ENCODE measurements around the gene IQSEC2. TPM values are rescaled to one million over a fixed set of nuclear protein-coding genes. Genes with fewer than 3 reads are reported as not detected.

IQSEC2 gene
- total and polyA plus RNA-seq, 5 donors from 2014 or later = 0.15 to 0.42 (median 0.35) TPM; not detected in 1

- H3K27me3 Mint-ChIP-seq = no peaks in the 10 kb centered on the region
- peaks cover 14% of the 10 kb centered on the region for H3K4me1 ChIP-seq (ENCODE audit: control insufficient read depth, insufficient read depth, low read length, poor library complexity, severe bottlenecking)
- H3K36me3 ChIP-seq (ENCODE audit: control insufficient read depth, insufficient read depth, low read length) = no peaks in the 10 kb centered on the region
- DNase-seq (no peak), ATAC-seq (ENCODE audit: low read depth in 2 of 2) (no peak)
- no peak overlapping the region for H3K4me3 Mint-ChIP-seq
- H3K27ac ChIP-seq (ENCODE audit: insufficient read depth, low read length, poor library complexity, severe bottlenecking) = no peak overlapping the region
- no peaks in the 10 kb centered on the region for H3K36me3 Mint-ChIP-seq
- H3K27me3 ChIP-seq (ENCODE audit: control insufficient read depth, insufficient read depth, low read length) = no peaks in the 10 kb centered on the region
- no peaks in the 10 kb centered on the region for H3K9me3 ChIP-seq (ENCODE audit: control insufficient read depth in 2 of 2, low read length in 2 of 2)
- H3K9me3 Mint-ChIP-seq = no peaks in the 10 kb centered on the region
- peak overlapping the region in 1 of 3 donors; percentile 20 for H3K27ac Mint-ChIP-seq
- no peak overlapping the region for H3K4me3 ChIP-seq (ENCODE audit: low read depth, low read length)
- H3K4me1 Mint-ChIP-seq = peaks cover 0 to 40% (median 9%) of the 10 kb centered on the region in 4 donors
Observed at GRCh38 chrX:53285591-53285990, 4.2 kb upstream of the IQSEC2 start.

- Histone ChIP-seq H3K27me3 (ENCODE audit: control insufficient read depth, insufficient read depth, low read length) (no peaks in the 10 kb centered on the region), H3K4me1 (ENCODE audit: control insufficient read depth, insufficient read depth, low read length, poor library complexity, severe bottlenecking) (peaks cover 14% of the 10 kb centered on the region), H3K36me3 (ENCODE audit: control insufficient read depth, insufficient read depth, low read length) (no peaks in the 10 kb centered on the region), H3K27ac (ENCODE audit: insufficient read depth, low read length, poor library complexity, severe bottlenecking) (no peak overlapping the region), H3K9me3 (ENCODE audit: control insufficient read depth in 2 of 2, low read length in 2 of 2) (no peaks in the 10 kb centered on the region), H3K4me3 (ENCODE audit: low read depth, low read length) (no peak overlapping the region)
- H3K4me3 Mint-ChIP-seq = no peak overlapping the region
- H3K4me1 Mint-ChIP-seq = peaks cover 0 to 47% (median 10%) of the 10 kb centered on the region in 4 donors
- H3K9me3 Mint-ChIP-seq = no peaks in the 10 kb centered on the region
- no peaks in the 10 kb centered on the region for H3K27me3 Mint-ChIP-seq
- DNase-seq (peak; percentile 9 to 48 (median 46)), ATAC-seq (ENCODE audit: low read depth in 2 of 2) (peak in 1 of 2 donors; percentile 50)
- H3K36me3 Mint-ChIP-seq = no peaks in the 10 kb centered on the region
- H3K27ac Mint-ChIP-seq = peak overlapping the region in 2 of 3 donors; percentile 25 to 75
Observed at GRCh38 chrX:53284684-53285447, 3.5 kb upstream of the IQSEC2 start.

- Histone ChIP-seq H3K4me1 (ENCODE audit: control insufficient read depth, insufficient read depth, low read length, poor library complexity, severe bottlenecking) (peaks cover 13% of the 10 kb centered on the region), H3K36me3 (ENCODE audit: control insufficient read depth, insufficient read depth, low read length) (no peaks in the 10 kb centered on the region), H3K9me3 (ENCODE audit: control insufficient read depth in 2 of 2, low read length in 2 of 2) (no peaks in the 10 kb centered on the region), H3K4me3 (ENCODE audit: low read depth, low read length) (no peak overlapping the region), H3K27me3 (ENCODE audit: control insufficient read depth, insufficient read depth, low read length) (no peaks in the 10 kb centered on the region), H3K27ac (ENCODE audit: insufficient read depth, low read length, poor library complexity, severe bottlenecking) (no peak overlapping the region)
- H3K36me3 Mint-ChIP-seq = no peaks in the 10 kb centered on the region
- H3K27me3 Mint-ChIP-seq = no peaks in the 10 kb centered on the region
- no peaks in the 10 kb centered on the region for H3K9me3 Mint-ChIP-seq
- peaks cover 0 to 38% (median 9%) of the 10 kb centered on the region in 4 donors for H3K4me1 Mint-ChIP-seq
- ATAC-seq (ENCODE audit: low read depth in 2 of 2) (no peak), DNase-seq (no peak)
- H3K27ac Mint-ChIP-seq = peak overlapping the region in 1 of 3 donors; percentile 67
- H3K4me3 Mint-ChIP-seq = no peak overlapping the region
Observed at GRCh38 chrX:53283567-53283966, 2.2 kb upstream of the IQSEC2 start.

- peaks cover 0 to 33% (median 5%) of the 10 kb centered on the region in 4 donors for H3K4me1 Mint-ChIP-seq
- no peaks in the 10 kb centered on the region for H3K9me3 Mint-ChIP-seq
- peaks cover 9% of the 10 kb centered on the region for H3K4me1 ChIP-seq (ENCODE audit: control insufficient read depth, insufficient read depth, low read length, poor library complexity, severe bottlenecking)
- no peak overlapping the region for H3K4me3 ChIP-seq (ENCODE audit: low read depth, low read length)
- H3K4me3 Mint-ChIP-seq = no peak overlapping the region
- no peak overlapping the region for H3K27ac Mint-ChIP-seq
- no peaks in the 10 kb centered on the region for H3K9me3 ChIP-seq (ENCODE audit: control insufficient read depth in 2 of 2, low read length in 2 of 2)
- H3K36me3 ChIP-seq (ENCODE audit: control insufficient read depth, insufficient read depth, low read length) = no peaks in the 10 kb centered on the region
- no peaks in the 10 kb centered on the region for H3K36me3 Mint-ChIP-seq
- no peaks in the 10 kb centered on the region for H3K27me3 ChIP-seq (ENCODE audit: control insufficient read depth, insufficient read depth, low read length)
- H3K27ac ChIP-seq (ENCODE audit: insufficient read depth, low read length, poor library complexity, severe bottlenecking) = no peak overlapping the region
- H3K27me3 Mint-ChIP-seq = no peaks in the 10 kb centered on the region
- ATAC-seq (ENCODE audit: low read depth in 2 of 2) (no peak), DNase-seq (no peak)
Observed at GRCh38 chrX:53283099-53283498, 1.7 kb upstream of the IQSEC2 start.

DNA sequence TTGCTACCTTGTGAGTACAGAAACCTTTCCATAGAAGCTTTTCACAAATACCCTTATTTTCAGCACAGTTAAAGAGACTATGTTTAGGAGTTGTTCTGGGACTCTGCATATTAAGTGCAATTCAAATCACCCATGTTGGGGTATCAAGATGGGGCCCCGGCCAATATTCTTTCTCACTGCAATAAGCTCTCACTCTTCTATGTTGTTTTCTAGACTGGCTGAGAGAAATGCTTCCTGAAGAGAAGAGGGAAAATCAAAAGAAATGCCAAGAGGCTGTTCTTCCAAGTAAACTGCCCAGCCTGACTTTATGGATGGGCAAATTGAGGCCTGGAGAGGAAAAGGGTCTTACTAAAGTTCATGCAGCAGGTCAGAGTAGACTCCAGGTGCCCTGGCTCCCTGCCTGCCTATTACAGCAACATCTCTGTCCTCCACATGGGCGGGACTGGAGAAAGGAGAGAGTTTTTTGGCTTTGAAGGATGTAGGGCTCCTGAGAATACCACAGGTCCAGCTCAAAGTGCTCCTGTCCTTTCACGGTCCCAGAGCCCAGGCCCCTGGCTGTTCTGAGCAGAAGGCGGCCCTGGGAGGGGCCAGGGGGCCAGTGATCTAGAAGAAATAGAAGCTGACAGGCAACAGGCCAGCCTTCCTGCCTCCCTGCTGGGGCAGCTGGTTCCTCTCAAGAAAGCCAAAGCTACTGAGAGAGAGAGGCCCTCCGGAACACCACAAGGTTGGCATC, 745 bp upstream of the IQSEC2 start:
- Histone ChIP-seq H3K4me3 (ENCODE audit: low read depth, low read length) (no peak overlapping the region), H3K27me3 (ENCODE audit: control insufficient read depth, insufficient read depth, low read length) (no peaks in the 10 kb centered on the region), H3K36me3 (ENCODE audit: control insufficient read depth, insufficient read depth, low read length) (no peaks in the 10 kb centered on the region), H3K9me3 (ENCODE audit: control insufficient read depth in 2 of 2, low read length in 2 of 2) (no peaks in the 10 kb centered on the region), H3K27ac (ENCODE audit: insufficient read depth, low read length, poor library complexity, severe bottlenecking) (no peak overlapping the region), H3K4me1 (ENCODE audit: control insufficient read depth, insufficient read depth, low read length, poor library complexity, severe bottlenecking) (peaks cover 3% of the 10 kb centered on the region)
- H3K27me3 Mint-ChIP-seq = no peaks in the 10 kb centered on the region
- no peaks in the 10 kb centered on the region for H3K9me3 Mint-ChIP-seq
- no peaks in the 10 kb centered on the region for H3K36me3 Mint-ChIP-seq
- ATAC-seq (ENCODE audit: low read depth in 2 of 2) = no peak
- no peak overlapping the region for H3K4me3 Mint-ChIP-seq
- DNase-seq = no peak
- no peak overlapping the region for H3K27ac Mint-ChIP-seq
- peaks cover 0 to 24% (median 1%) of the 10 kb centered on the region in 4 donors for H3K4me1 Mint-ChIP-seq

DNA sequence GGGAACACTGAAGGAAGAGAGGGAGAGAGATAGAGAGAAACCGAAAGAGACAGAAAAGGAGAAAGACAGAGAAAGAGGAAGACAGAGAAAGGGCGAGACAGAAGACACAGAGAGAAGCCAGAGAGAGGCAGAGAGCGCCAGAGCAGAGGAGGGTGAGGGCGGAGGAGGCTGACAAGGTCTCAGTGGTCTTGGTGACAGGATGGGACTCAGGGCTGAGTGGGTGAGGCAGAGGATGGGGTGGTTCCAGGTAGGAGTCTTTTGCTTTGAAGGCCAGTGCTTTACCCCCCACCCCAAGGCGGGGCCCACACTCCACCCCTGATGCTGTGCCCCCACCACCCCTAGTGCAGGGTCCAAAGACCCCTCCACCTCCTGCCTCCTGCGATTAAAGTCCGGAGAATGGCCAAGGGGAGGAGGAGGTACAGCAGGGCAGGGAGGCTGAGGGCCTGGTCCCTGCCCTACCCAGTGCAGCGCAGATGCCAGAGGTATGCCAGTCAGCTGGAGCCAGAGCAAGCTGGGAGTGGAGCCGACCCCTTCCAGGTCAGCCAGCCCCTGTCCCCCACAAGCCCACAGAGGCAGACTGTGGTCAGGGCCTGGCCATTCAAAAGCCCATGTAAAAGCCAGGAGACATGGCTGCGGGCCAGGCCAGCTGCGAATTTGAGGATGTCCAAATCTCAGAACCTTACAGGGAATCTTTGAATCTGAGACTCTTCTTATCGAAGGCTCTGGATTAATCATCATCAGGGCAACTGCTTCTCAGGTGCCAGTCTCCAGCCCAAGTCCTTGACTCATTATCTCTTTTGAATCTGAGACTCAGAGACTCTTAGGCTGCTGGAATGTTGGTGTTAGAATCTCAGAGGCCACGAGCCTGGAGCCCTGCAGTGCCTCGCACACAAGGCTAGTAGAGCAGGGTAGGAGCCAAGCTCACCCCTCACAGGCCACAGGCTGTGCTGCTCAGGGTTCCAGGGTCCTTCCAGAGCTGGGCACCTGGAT, 758 bp downstream of the IQSEC2 start:
- H3K9me3 ChIP-seq (ENCODE audit: control insufficient read depth in 2 of 2, low read length in 2 of 2) = no peaks in the 10 kb centered on the region
- Mint-ChIP-seq H3K36me3 (no peaks in the 10 kb centered on the region), H3K9me3 (no peaks in the 10 kb centered on the region), H3K27me3 (no peaks in the 10 kb centered on the region), H3K27ac (peak overlapping the region; percentile 62 to 77 (median 72)), H3K4me1 (peaks cover 0 to 18% (median 1%) of the 10 kb centered on the region in 4 donors), H3K4me3 (peak overlapping the region in 1 of 4 donors; percentile 45)
- H3K27ac ChIP-seq (ENCODE audit: insufficient read depth, low read length, poor library complexity, severe bottlenecking) = no peak overlapping the region
- no peak overlapping the region for H3K4me3 ChIP-seq (ENCODE audit: low read depth, low read length)
- H3K27me3 ChIP-seq (ENCODE audit: control insufficient read depth, insufficient read depth, low read length) = no peaks in the 10 kb centered on the region
- no peaks in the 10 kb centered on the region for H3K36me3 ChIP-seq (ENCODE audit: control insufficient read depth, insufficient read depth, low read length)
- no peak for ATAC-seq (ENCODE audit: low read depth in 2 of 2)
- no peak for DNase-seq
- H3K4me1 ChIP-seq (ENCODE audit: control insufficient read depth, insufficient read depth, low read length, poor library complexity, severe bottlenecking) = no peaks in the 10 kb centered on the region

Data from CD4-positive, CD25-positive, alpha-beta regulatory T cell (primary cell).